ENCODE measurements around the gene CFD.
"Not testable (repeated sequence)": the region's sequence is repeated elsewhere in the genome, so short reads cannot be mapped to it uniquely, and the experiment has no call there.

The CFD gene

DNA sequence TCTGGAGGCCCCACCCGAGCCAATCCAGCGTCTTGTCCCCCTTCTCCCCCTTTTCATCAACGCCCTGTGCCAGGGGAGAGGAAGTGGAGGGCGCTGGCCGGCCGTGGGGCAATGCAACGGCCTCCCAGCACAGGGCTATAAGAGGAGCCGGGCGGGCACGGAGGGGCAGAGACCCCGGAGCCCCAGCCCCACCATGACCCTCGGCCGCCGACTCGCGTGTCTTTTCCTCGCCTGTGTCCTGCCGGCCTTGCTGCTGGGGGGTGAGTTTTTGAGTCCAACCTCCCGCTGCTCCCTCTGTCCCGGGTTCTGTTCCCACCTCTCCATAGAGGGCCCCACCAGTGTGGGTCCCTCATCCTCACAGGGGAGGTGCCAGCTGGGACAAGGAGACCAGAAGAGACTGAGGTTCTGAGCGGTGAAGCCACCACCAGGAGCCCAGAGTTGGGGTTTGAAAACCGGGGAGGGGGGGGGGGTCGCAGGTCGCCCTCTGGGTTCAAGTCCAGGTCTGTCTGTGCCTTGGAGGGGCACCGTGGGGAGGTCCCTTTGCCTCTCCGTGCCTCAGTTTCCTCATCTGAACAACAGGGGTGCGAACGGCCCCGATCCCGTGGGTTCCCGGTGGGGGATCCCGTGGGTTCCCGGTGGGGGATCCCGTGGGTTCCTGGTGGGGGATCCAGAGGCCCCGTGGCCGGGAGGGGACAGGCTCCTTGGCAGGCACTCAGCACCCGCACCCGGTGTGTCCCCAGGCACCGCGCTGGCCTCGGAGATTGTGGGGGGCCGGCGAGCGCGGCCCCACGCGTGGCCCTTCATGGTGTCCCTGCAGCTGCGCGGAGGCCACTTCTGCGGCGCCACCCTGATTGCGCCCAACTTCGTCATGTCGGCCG is 7.1 kb upstream of the CFD start, which contains the start of gene ELANE:
TSS of gene ELANE (plus strand) at position 168 of the 878 bp plus-strand sequence. CDS start at position 194, 26 bp downstream.
- no peak for DNase-seq

DNA sequence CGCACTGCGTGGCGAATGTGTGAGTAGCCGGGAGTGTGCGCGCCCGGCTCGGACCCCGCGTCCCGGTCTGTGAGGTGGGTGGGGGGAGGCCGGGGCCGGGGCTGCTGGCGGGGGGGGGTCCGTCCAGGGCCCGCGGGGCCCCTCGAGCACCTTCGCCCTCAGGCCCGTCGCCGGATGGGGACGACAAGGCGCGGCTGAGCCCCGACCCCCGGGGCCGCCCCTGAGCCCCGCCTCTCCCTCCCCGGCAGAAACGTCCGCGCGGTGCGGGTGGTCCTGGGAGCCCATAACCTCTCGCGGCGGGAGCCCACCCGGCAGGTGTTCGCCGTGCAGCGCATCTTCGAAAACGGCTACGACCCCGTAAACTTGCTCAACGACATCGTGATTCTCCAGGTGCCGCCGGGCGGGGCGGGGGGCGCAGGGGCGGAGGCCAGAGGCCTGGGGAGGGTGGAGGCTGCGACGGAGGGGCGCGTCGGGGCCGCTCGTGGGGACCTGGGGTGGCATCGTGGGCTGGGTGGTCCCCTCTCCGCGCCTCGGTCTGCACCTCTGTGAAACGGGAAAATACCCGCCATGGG is 6.4 kb upstream of the CFD start:
- DNase-seq: no peak

DNA sequence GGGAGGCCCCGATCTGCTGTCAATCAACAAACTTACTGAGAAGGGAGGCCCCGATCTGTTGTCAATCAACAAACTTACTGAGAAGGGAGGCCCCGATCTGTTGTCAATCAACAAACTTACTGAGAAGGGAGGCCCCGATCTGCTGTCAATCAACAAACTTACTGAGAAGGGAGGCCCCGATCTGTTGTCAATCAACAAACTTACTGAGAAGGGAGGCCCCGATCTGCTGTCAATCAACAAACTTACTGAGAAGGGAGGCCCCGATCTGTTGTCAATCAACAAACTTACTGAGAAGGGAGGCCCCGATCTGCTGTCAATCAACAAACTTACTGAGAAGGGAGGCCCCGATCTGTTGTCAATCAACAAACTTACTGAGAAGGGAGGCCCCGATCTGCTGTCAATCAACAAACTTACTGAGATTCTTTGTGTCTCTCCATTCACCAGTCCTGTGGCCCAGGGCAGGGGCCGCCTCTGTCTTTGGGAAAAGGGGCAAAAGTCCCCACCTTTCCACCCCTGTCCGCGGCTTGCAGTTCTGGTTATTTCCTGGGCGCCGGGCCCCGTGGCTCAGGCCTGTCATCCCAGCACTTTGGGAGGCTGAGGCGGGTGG is 5.7 kb upstream of the CFD start:
- DNase-seq: not testable (repeated sequence)

DNA sequence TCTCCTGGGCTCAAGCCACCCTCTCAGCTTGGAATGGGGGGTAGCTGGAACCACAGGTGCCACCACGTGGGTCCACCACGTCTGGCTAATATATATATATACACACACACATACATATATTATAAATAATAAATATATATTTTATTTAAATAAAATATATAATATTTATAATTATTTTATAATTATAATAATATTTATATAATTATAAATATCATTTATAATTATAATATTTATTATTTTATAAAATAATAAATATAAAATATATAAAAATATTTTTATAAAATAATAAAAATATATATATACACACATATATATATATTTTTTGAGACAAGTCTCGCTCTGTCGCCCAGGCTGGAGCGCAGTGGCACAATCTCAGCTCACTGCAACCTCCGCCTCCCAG is 4.9 kb upstream of the CFD start:
- DNase-seq: no peak

DNA sequence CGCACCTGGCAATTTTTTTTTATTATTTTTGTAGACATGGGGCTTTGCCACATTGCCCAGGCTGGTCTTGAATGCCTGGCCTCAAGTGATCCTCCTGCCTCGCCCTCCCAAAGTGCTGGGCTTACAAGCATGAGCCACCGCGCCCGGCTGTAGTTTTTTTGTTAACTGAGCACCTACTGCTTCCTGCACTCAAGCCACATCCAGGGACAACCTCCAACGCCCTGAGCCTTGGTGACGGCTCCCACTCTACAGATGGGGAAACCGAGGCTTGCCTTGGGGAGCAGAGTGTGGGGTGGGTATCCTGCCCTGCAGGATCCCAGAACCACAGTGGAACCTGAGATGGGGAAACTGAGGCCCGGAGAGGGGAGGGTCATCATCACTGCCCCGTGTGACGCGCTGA is 4.3 kb upstream of the CFD start:
- DNase-seq: no peak

DNA sequence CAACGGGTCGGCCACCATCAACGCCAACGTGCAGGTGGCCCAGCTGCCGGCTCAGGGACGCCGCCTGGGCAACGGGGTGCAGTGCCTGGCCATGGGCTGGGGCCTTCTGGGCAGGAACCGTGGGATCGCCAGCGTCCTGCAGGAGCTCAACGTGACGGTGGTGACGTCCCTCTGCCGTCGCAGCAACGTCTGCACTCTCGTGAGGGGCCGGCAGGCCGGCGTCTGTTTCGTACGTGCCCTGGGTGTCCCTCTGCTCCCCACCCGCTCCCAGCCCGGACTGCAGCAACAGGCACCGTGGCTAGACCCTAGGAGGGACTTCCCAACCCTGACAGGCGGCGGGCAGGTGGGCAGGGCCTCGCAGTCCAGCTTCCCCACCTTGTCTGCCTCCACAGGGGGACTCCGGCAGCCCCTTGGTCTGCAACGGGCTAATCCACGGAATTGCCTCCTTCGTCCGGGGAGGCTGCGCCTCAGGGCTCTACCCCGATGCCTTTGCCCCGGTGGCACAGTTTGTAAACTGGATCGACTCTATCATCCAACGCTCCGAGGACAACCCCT is 3.8 kb upstream of the CFD start:
- DNase-seq: no peak

DNA sequence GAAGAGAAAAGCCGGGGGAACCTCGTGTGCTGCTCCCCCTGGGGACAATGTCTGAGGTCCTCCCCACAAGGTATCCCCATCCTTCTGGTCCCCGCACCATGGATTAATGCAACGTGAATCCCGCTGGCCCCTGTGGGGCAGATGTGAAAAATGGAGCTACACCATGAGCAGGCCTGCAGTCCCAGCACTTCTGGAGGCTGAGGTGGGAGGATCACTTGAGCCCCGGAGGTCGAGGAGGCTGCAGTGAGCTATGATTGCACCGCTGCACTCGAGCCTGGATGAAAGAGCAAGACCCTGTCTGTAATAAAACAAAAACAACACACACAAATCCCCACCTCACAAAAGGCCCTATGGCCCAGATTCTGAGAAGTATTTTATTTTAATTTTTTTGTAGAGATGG is 1.2 kb upstream of the CFD start:
- no peak for DNase-seq

DNA sequence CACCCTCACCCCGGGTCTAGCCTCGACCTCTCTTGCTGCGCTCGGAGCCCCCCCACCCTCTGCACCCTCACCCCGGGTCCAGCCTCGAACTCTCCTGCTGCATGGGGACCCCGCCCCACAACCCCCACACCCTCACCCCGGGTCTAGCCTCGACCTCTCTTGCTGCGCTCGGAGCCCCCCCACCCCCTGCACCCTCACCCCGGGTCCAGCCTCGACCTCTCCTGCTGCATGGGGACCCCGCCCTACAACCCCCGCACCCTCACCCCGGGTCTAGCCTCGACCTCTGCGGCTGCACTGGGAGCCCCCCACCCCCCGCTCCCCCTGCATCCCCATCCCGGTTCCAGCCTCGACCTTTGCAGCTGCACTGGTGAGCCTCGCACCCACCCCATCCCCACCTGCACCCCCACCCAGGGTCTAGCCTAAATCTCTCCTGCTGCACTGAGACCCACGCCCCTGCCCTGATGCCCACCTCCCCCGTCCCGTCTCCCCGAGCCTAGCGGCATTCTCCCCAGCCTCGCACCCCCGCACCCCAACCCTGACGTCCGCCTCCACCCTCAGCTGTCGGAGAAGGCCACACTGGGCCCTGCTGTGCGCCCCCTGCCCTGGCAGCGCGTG is 1.8 kb downstream of the CFD start:
- no peak for DNase-seq

DNA sequence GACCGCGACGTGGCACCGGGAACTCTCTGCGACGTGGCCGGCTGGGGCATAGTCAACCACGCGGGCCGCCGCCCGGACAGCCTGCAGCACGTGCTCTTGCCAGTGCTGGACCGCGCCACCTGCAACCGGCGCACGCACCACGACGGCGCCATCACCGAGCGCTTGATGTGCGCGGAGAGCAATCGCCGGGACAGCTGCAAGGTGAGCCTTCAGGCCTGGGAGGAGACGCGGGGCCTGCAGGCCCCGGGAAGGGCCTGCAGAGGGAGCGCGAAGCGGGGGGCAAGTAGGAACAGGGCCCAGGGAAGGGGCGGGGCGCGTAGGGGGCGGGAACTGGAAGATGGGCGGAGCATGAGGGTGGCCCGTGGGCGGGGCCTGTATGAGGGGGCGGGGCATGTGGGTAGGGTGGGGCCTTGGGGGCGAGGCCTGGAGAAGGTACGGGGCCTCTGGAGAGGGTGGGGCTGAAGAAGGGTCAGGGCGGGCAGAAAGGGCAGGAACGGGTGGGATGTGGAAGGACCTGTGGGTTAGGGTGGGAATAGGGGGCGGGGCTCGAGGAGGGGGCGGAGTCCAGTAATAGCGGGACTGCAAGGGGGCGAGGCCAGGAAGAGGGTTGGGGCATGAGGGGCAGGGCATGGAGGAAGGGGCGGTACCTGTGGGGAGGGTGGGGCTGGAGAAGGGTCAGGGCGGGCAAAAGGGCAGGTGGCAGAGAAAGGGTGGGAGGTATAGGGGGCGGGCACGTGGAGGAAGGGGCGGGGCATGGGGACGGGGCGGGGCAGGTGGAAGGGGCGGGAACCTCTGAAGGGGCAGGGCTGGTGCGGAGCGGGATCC is 2.5 kb downstream of the CFD start:
- peak; percentile 71 for DNase-seq

DNA sequence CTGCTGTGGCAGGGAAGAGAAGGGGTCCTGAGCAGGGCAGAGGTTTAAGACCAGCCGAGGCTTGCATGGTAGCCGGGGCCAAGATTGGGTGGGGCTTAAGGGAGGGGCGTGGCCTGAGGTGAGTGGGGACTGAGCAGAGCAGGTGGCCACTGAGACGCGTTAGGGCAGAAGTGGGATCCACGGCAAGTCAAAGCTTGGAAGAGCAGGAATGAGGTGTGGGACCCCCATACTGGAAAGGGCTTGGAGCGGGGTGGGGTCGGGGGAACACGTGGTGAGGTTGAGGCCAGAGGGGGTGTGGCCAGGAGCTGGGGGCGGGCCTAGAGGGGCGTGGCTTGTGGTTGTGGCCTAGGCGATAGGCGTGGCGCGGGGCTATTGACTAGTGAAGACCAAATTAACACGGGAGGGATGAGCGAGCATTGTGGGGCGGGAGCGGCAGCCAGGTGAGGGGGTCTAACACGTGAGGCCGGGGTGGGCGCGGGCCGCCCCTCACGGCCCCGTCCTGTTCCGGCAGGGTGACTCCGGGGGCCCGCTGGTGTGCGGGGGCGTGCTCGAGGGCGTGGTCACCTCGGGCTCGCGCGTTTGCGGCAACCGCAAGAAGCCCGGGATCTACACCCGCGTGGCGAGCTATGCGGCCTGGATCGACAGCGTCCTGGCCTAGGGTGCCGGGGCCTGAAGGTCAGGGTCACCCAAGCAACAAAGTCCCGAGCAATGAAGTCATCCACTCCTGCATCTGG is 3.3 kb downstream of the CFD start:
- DNase-seq: peak; percentile 67

DNA sequence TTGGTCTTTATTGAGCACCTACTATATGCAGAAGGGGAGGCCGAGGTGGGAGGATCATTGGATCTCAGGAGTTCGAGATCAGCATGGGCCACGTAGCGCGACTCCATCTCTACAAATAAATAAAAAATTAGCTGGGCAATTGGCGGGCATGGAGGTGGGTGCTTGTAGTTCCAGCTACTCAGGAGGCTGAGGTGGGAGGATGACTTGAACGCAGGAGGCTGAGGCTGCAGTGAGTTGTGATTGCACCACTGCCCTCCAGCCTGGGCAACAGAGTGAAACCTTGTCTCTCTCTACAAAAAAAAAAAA is 3.8 kb downstream of the CFD start:
- no peak for DNase-seq

DNA sequence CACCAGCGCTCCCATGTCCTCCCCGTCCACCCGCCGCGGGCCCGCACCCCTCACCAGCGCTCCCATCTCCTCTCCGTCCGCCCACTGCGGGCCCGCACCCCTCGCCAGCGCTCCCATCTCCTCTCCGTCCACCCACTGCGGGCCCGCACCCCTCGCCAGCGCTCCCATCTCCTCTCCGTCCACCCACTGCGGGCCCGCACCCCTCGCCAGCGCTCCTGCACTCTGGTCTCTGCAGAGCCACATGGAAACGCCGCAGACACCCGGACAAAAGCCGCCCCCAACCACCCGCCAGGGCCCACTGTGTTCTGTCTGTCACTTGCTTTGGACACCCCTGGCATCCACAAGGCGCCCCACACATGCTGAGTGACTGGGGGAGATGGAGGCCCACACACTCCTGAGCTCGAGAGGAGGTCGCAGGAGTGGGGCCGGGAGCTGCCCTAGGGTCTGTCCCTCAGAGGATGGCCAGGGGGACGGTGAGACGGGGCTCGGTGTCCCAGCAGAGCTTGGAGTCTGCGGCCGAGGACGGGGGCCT is 7.4 kb downstream of the CFD start:
- DNase-seq: no peak

DNA sequence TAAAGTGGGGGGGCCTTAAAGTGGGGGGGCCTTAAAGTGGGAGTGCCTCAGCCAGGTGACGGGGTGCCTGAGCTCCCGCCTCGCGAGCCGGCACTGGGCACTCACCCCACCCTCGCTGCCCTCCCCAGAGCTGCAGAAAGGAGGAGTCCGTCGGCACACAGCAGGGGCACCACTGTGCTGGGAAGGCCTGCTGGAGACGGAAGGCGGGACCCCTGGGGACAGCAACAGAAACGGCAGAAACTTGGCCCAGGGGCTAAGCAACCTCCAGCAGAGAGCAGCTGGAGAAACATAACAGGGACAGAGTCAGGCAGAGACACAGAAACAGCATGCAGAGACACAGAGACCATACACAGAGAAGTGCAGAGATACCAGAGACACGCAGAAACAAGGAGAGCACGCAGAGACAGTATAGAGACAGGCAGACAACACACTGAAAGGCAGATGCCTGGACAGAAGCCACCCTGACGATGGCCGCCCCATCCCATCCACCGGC is 7.9 kb downstream of the CFD start:
- no peak for DNase-seq

DNA sequence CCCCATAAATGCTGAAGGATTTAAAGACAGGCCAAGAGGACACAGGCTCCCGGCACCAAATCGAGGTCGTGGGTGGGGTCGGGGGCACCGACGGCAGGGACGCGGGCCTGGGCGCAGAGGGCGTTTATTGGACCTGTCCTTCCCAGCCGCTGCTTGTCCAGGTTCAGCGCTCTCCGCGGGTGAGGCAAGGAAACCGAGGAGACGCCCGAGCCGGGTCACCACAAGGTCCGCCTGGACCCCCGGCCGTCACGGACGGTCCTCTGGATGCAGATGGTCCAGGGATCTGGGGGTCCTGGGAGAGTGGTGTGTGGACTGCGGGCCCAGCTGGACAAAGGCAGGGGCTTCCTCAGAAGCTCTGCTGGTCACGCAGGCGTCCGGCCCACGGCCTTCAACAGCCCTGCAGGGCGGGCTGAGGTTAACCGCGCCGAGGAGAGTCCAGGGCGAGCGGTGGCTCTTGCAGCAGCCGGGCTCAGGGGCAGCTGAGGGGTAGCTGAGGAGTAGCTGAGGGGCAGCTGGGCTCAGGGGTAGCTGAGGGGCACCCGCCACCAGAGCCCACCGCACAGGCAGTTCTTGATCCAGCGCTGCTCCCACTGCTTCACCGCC is 8.5 kb downstream of the CFD start:
- no peak for DNase-seq

DNA sequence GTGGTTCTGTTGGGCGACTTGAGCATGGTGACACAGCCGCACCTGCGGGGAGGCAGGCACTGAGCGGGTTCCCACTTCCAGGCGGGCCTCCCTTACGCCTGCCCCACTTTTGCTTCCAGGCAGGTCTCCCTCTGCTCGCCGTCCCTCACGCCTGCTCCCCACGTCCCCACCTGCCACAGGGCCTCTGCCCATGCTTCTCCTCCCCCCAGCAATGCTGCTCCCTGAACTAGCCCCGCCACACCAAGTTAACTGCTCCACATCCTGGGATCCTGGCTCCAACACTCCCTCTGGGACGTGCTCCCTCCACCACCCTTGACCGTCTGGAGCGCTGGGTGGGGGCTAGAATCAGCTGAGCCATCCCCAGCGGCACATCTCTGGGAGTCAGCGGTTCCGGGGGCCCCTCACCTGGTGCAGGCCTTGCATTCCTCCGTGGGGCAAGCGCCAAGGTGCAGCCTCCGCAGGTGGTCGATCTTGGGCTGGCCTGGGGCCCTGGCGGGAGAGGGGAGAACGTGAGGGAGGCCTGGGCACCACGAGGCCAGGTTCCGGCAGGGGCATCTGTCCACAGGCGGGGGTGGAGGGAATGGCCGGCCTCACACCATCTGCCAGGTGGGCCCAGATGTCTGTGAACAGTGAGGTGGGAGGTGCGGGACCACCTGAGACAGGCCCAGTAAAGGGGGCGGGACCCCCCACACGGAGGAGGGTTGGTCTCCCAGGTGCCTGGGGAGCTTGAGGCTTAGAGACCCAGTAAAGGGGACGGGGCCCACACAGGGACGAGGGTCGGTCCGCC is 9.2 kb downstream of the CFD start:
- no peak for DNase-seq

DNA sequence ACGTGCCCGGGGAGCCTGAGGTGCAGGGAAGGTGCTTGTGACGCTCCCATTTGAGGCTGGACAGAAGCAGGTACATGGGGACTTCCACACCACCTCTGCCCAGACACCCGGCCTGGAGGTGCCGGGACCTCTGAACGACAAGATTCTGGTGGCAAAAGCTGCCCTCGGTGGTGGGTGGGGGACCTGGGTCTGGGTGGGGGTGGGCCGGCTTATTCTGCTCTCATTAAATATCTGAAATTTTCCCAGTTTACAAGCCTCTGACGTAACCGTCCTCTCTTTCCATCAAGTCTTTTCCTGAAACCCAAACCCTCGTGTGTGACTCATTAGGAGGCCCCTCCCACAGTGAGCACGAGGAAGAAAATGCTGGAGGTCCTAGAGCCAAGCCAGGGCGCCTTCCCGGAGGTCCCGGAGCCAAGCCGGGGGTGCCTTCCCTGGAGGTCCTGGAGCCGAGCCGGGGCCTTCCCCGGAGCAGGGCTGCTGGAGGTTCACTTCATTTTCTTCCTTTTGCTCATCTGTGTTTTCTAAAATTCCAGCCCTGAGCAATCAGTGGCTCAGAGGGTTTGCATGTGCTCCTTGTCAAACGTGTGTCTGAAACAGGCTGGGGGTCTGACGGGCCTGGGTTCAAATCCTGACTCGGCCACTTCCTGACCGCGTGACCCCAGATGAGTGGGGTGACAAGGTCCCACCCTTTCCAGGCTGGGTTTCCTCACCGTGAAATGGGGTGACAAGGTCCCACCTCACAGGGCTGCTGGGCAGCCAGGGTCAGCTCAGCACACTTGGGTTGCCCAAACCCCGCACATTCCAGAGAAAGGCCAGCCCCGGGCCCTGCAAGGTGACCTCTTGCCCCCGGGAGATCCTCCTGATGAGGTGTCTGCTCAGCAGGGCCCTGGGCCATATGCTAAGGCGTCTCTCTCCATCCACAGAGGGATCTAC is 10.0 kb downstream of the CFD start:
- no peak for DNase-seq

DNA sequence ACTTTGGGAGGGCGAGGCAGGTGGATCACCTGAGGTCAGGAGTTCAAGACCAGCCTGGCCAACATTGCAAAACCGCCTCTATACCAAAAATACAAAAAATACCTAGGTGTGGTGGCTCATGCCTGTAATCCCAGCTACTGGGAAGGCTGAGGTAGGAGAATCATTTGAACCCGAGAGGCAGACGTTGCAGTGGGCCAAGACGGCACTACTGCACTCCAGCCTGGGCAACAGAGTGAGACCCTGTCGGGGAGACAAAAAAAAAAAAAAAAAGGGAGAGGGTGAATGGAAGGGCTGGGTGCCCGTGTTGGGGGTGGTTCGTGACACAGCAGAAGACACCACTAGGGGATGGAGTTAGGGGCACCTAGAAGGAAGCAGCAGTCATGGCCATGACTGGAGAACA is 10.8 kb downstream of the CFD start:
- DNase-seq: no peak

DNA sequence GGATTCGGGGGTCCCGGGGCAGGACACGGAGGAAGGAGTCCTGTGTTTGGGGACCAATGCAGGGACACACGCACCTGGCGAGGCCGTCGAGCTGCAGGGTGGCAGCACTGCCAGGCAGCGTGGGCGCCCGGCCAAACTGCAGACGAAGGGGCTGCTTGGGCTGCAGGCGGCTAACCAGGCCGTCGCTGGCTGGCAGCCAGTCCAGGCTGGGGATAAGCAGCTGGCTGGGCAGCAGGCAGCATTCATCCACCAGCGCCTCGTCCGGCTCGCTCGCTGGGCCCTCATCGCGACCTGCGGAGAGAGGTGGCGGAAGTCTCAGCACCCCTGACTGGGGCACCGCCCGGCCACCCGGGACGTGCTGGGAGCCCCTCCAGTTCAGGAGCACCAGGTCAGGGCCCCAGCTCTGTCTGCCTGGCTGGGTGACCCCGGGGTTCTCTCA is 11.5 kb downstream of the CFD start:
- DNase-seq: no peak

Measured in effector CD8-positive, alpha-beta T cell (primary cell).